Measurements from ENCODE around the gene FAM135A. TPM values are rescaled to one million over a fixed set of nuclear protein-coding genes. Genes with fewer than 3 reads are reported as not detected.
"Not testable (repeated sequence)": the region's sequence is repeated elsewhere in the genome, so short reads cannot be mapped to it uniquely, and the experiment has no call there.

Gene FAM135A
- total and polyA plus RNA-seq, 2 experiments from 2014 or later = 11.5 to 27.1 TPM

DNA sequence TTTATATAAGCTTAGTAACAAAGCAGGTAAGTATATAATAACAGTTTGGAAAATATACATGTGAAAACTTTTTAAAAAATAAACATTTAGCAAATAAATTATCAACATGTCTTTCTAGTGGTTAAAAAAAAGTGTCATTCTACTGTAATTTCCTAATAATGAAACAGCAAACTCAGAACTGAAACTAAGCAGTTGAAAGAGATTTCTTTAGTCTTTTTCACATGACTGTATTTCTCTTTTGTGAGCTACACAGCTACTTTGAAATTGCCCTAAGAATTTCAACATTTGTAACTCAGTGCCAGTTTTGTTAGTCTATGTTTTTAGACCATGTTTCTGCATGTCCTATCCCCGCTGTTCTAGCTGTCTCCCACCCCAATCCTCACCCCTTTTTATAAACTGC is 125.1 kb downstream of the FAM135A start:
- H3K4me1 ChIP-seq (ENCODE audit: low read depth) = no peaks in the 10 kb centered on the region
- DNase-seq (ENCODE audit: low read depth in 1 of 2, low spot score in 1 of 2) = no peak
- no peak overlapping the region for H3K4me3 ChIP-seq
- H3K27me3 ChIP-seq = no peaks in the 10 kb centered on the region
- H3K9me3 ChIP-seq (ENCODE audit: low read depth) = no peaks in the 10 kb centered on the region
- no peaks in the 10 kb centered on the region for H3K36me3 ChIP-seq
- TF ChIP-seq CTCF (IDR thresholded peaks at IDR 0.05; ENCODE audit: low read depth, low read length) = no peak
- no peak overlapping the region for H3K27ac ChIP-seq

DNA sequence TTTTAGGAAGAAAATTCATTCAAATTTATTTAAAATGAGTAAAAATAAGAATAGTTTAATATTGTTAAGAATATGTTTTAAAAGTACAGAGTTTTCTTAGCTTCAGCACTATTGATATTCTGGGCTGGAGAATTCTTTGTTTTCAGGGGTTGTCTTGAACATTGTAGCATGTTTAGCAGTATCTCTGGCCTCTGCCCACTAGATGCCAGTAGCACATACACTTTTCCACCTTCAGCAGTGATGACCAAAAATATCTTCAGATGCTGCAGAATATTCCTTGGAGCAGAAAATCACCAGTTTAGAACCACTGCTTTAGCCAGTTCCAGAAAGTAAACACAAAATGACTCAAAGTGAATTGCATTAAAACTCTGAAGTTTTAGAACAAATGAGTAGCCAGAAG is 134.0 kb downstream of the FAM135A start:
- TF ChIP-seq CTCF (IDR thresholded peaks at IDR 0.05; ENCODE audit: low read depth, low read length) = peak; percentile 45
- Histone ChIP-seq H3K9me3 (ENCODE audit: low read depth) (no peaks in the 10 kb centered on the region), H3K27ac (no peak overlapping the region), H3K4me1 (ENCODE audit: low read depth) (no peaks in the 10 kb centered on the region), H3K36me3 (no peaks in the 10 kb centered on the region), H3K27me3 (no peaks in the 10 kb centered on the region), H3K4me3 (no peak overlapping the region)
- peak; percentile 40 to 42 for DNase-seq (ENCODE audit: low read depth in 1 of 2, low spot score in 1 of 2)

GRCh38 chr6:70547905-70548304 is 134.6 kb downstream of the FAM135A start:
- Histone ChIP-seq H3K4me1 (ENCODE audit: low read depth) (peaks cover 5% of the 10 kb centered on the region), H3K9me3 (ENCODE audit: low read depth) (no peaks in the 10 kb centered on the region), H3K36me3 (no peaks in the 10 kb centered on the region), H3K4me3 (no peak overlapping the region), H3K27ac (no peak overlapping the region), H3K27me3 (no peaks in the 10 kb centered on the region)
- no peak for TF ChIP-seq CTCF (IDR thresholded peaks at IDR 0.05; ENCODE audit: low read depth, low read length)
- DNase-seq (ENCODE audit: low read depth in 1 of 2, low spot score in 1 of 2) = no peak

- no peak for TF ChIP-seq CTCF (IDR thresholded peaks at IDR 0.05; ENCODE audit: low read depth, low read length)
These were observed 136.0 kb downstream of the FAM135A start for GRCh38 chr6:70549327-70549726.

GRCh38 chr6:70551566-70551965 is 138.3 kb downstream of the FAM135A start:
- no peak for DNase-seq (ENCODE audit: low read depth in 1 of 2, low spot score in 1 of 2)
- Histone ChIP-seq H3K27me3 (no peaks in the 10 kb centered on the region), H3K9me3 (ENCODE audit: low read depth) (no peaks in the 10 kb centered on the region), H3K4me1 (ENCODE audit: low read depth) (peaks cover 8% of the 10 kb centered on the region), H3K27ac (no peak overlapping the region), H3K36me3 (no peaks in the 10 kb centered on the region), H3K4me3 (no peak overlapping the region)
- no peak for TF ChIP-seq CTCF (IDR thresholded peaks at IDR 0.05; ENCODE audit: low read depth, low read length)

More at GRCh38 chr6:70549327-70549726, 136.0 kb downstream of the FAM135A start:
- H3K36me3 ChIP-seq = no peaks in the 10 kb centered on the region
- H3K4me1 ChIP-seq (ENCODE audit: low read depth) = peaks cover 8% of the 10 kb centered on the region
- no peaks in the 10 kb centered on the region for H3K9me3 ChIP-seq (ENCODE audit: low read depth)
- no peak for DNase-seq (ENCODE audit: low read depth in 1 of 2, low spot score in 1 of 2)
- no peaks in the 10 kb centered on the region for H3K27me3 ChIP-seq
- H3K27ac ChIP-seq = no peak overlapping the region
- H3K4me3 ChIP-seq = no peak overlapping the region

DNA sequence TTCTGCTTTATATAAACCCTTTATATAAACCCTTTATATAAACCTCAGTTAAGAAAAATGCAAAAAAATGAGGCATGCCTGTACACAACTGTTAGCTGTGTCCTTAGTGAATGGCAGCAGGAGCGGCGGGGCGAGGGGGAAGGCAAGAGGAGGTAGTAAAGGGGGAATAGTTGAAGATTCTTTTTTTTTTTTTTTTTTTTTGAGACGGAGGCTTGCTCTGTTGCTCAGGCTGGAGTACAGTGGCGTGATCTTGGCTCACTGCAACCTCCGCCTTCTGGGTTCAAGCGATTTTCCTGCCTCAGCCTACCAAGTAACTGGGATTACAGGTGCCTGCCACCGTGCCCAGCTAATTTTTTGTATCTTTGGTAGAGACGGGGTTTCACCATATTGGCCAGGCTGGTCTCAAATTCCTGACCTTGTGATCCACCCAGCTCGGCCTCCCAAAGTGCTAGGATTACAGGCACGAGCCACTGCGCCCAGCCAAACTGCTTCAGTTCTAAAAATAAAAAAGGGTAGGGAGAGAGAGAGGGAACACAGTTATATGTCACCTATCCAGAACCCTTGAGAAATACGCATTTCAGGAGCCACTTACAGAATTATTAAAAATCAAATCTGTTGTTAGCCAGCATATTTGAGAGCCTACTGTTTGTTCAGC is 139.1 kb downstream of the FAM135A start:
- H3K36me3 ChIP-seq; H3K4me1 ChIP-seq (ENCODE audit: low read depth); H3K4me3 ChIP-seq; H3K9me3 ChIP-seq (ENCODE audit: low read depth); H3K27me3 ChIP-seq: not testable (repeated sequence)
- peak in 1 of 2 donors; percentile 24 for DNase-seq (ENCODE audit: low read depth in 1 of 2, low spot score in 1 of 2)
- peak overlapping the region; percentile 22 for H3K27ac ChIP-seq
